ENCODE results near the gene NR0B1.

DNA sequence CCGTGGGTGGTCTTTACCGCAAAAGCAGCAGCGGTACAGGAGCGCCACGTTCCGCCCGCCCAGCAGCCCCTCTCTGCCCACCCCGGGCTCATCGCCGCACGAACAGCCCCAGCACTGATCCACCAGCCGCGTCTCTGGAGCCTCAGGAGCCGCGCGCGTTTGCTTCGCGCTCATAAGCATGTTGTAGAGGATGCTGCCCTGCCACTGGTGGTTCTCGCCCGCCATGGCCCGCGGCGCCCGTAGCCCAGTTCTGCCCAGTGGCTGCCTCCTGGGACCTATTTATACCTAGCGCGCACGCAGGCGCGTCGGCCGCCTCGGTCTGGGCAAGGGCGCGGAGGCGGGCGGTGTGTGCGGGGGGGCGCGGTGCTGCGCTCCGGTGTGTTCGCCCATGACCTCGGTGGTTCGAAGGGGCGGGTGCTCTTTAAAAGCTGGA, at the start of gene NR0B1:
- TF ChIP-seq, protein P1, sequence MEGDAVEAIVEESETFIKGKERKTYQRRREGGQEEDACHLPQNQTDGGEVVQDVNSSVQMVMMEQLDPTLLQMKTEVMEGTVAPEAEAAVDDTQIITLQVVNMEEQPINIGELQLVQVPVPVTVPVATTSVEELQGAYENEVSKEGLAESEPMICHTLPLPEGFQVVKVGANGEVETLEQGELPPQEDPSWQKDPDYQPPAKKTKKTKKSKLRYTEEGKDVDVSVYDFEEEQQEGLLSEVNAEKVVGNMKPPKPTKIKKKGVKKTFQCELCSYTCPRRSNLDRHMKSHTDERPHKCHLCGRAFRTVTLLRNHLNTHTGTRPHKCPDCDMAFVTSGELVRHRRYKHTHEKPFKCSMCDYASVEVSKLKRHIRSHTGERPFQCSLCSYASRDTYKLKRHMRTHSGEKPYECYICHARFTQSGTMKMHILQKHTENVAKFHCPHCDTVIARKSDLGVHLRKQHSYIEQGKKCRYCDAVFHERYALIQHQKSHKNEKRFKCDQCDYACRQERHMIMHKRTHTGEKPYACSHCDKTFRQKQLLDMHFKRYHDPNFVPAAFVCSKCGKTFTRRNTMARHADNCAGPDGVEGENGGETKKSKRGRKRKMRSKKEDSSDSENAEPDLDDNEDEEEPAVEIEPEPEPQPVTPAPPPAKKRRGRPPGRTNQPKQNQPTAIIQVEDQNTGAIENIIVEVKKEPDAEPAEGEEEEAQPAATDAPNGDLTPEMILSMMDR (conservative IDR thresholded peaks at IDR 0.05 in 1 of 2, IDR thresholded peaks at IDR 0.05 in 1 of 2; ENCODE audit: low read depth in 1 of 2, low read length in 2 of 2), result no peak
- TF ChIP-seq EZH2 (IDR thresholded peaks at IDR 0.05; ENCODE audit: low read length, missing control alignments), result no peak

Measured in fibroblast of lung (primary cell).